ENCODE data around the gene ECE1. TPM values are rescaled to one million over a fixed set of nuclear protein-coding genes. Genes with fewer than 3 reads are reported as not detected.

Gene ECE1
- total and polyA plus RNA-seq, 9 donors, result 18.0 to 40.0 (median 33.0) TPM

GRCh38 chr1:21268281-21269239 is 21.7 kb downstream of the ECE1 start:
- Histone ChIP-seq H3K27me3 (ENCODE audit: control insufficient read depth, insufficient read depth, low read length) (no peaks in the 10 kb centered on the region), H3K4me1 (ENCODE audit: control insufficient read depth, insufficient read depth, low read length) (peaks cover 11% of the 10 kb centered on the region), H3K27ac (ENCODE audit: low read length) (no peak overlapping the region), H3K4me3 (ENCODE audit: low read length) (no peak overlapping the region), H3K36me3 (ENCODE audit: control insufficient read depth, insufficient read depth, low read length) (peaks cover 43% of the 10 kb centered on the region), H3K9me3 (replicated peaks; ENCODE audit: control insufficient read depth, low read depth, low read length) (no peaks in the 10 kb centered on the region)
- DNase-seq, result no peak
- WGBS (ENCODE audit: insufficient coverage), result 77% methylated on average over 14 of the region's 17 CpGs

GRCh38 chr1:21267191-21268077 is 22.8 kb downstream of the ECE1 start:
- no peak overlapping the region for H3K27ac ChIP-seq (ENCODE audit: low read length)
- H3K36me3 ChIP-seq (ENCODE audit: control insufficient read depth, insufficient read depth, low read length), result peaks cover 40% of the 10 kb centered on the region
- H3K9me3 ChIP-seq (replicated peaks; ENCODE audit: control insufficient read depth, low read depth, low read length), result no peaks in the 10 kb centered on the region
- H3K27me3 ChIP-seq (ENCODE audit: control insufficient read depth, insufficient read depth, low read length), result no peaks in the 10 kb centered on the region
- 90% methylated on average over 7 of the region's 16 CpGs for WGBS (ENCODE audit: insufficient coverage)
- DNase-seq, result no peak
- peaks cover 19% of the 10 kb centered on the region for H3K4me1 ChIP-seq (ENCODE audit: control insufficient read depth, insufficient read depth, low read length)
- no peak overlapping the region for H3K4me3 ChIP-seq (ENCODE audit: low read length)

GRCh38 chr1:21266119-21266774 is 24.0 kb downstream of the ECE1 start:
- H3K4me1 ChIP-seq (ENCODE audit: control insufficient read depth, insufficient read depth, low read length), result peaks cover 31% of the 10 kb centered on the region
- peaks cover 33% of the 10 kb centered on the region for H3K36me3 ChIP-seq (ENCODE audit: control insufficient read depth, insufficient read depth, low read length)
- WGBS (ENCODE audit: insufficient coverage), result 90% methylated on average over 7 of the region's 12 CpGs
- H3K4me3 ChIP-seq (ENCODE audit: low read length), result no peak overlapping the region
- no peaks in the 10 kb centered on the region for H3K27me3 ChIP-seq (ENCODE audit: control insufficient read depth, insufficient read depth, low read length)
- H3K9me3 ChIP-seq (replicated peaks; ENCODE audit: control insufficient read depth, low read depth, low read length), result no peaks in the 10 kb centered on the region
- no peak for DNase-seq
- H3K27ac ChIP-seq (ENCODE audit: low read length), result no peak overlapping the region

DNA sequence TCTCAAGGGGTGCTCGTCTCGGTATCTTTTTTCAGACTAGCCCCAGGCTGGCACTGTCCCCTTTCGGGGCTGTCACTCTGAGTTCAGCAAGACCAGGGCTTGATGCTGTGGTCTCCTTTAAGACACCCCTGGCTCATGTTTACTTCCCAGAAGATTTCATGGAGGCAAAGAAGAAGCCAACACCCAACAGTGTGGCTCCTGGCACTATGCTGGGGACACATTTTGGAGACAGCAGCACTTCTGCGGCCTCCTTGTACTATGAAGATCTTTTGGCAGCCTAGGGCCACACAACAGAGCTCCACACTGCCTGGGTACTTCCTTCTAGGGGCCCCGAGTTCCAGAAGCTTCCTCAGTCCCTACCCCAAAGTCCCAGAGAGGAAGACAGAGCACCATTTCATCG is 24.6 kb downstream of the ECE1 start:
- WGBS (ENCODE audit: insufficient coverage), result 82% methylated on average over 5 of the region's 6 CpGs
- no peaks in the 10 kb centered on the region for H3K27me3 ChIP-seq (ENCODE audit: control insufficient read depth, insufficient read depth, low read length)
- no peak for DNase-seq
- no peaks in the 10 kb centered on the region for H3K9me3 ChIP-seq (replicated peaks; ENCODE audit: control insufficient read depth, low read depth, low read length)
- H3K36me3 ChIP-seq (ENCODE audit: control insufficient read depth, insufficient read depth, low read length), result peaks cover 29% of the 10 kb centered on the region
- H3K27ac ChIP-seq (ENCODE audit: low read length), result no peak overlapping the region
- H3K4me3 ChIP-seq (ENCODE audit: low read length), result no peak overlapping the region
- H3K4me1 ChIP-seq (ENCODE audit: control insufficient read depth, insufficient read depth, low read length), result peaks cover 37% of the 10 kb centered on the region

GRCh38 chr1:21264898-21265297 is 25.4 kb downstream of the ECE1 start:
- WGBS (ENCODE audit: insufficient coverage), result 74% methylated on average over 2 of the region's 4 CpGs
- Histone ChIP-seq H3K9me3 (replicated peaks; ENCODE audit: control insufficient read depth, low read depth, low read length) (no peaks in the 10 kb centered on the region), H3K4me1 (ENCODE audit: control insufficient read depth, insufficient read depth, low read length) (peaks cover 44% of the 10 kb centered on the region), H3K36me3 (ENCODE audit: control insufficient read depth, insufficient read depth, low read length) (peaks cover 21% of the 10 kb centered on the region), H3K27me3 (ENCODE audit: control insufficient read depth, insufficient read depth, low read length) (no peaks in the 10 kb centered on the region), H3K4me3 (ENCODE audit: low read length) (no peak overlapping the region), H3K27ac (ENCODE audit: low read length) (no peak overlapping the region)
- DNase-seq, result no peak

GRCh38 chr1:21263653-21264225 is 26.5 kb downstream of the ECE1 start:
- no peaks in the 10 kb centered on the region for H3K27me3 ChIP-seq (ENCODE audit: control insufficient read depth, insufficient read depth, low read length)
- H3K9me3 ChIP-seq (replicated peaks; ENCODE audit: control insufficient read depth, low read depth, low read length), result no peaks in the 10 kb centered on the region
- no peak overlapping the region for H3K4me3 ChIP-seq (ENCODE audit: low read length)
- DNase-seq, result no peak
- peaks cover 19% of the 10 kb centered on the region for H3K36me3 ChIP-seq (ENCODE audit: control insufficient read depth, insufficient read depth, low read length)
- WGBS (ENCODE audit: insufficient coverage), result 77% methylated on average over 7 of the region's 11 CpGs
- H3K27ac ChIP-seq (ENCODE audit: low read length), result no peak overlapping the region
- peaks cover 44% of the 10 kb centered on the region for H3K4me1 ChIP-seq (ENCODE audit: control insufficient read depth, insufficient read depth, low read length)

DNA sequence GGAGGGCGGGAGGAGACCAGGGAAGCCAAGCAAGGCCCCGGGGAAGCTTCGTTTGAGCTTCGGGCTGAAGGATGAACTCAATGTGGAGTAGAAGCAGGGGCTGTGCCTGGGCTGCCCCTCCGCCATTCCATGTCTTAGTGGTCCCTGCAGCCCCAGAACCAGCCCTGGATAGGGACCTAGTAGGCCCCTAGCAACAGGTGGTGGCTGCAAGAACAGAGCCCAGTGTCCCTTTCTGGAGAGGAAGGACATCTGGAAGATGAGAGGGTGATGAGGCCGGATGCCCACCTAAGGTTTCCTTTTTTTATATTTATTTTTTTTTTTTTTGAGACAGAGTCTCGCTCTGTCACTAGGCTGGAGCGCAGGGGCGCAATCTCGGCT is 27.2 kb downstream of the ECE1 start:
- Histone ChIP-seq H3K4me3 (ENCODE audit: low read length) (no peak overlapping the region), H3K27ac (ENCODE audit: low read length) (peak overlapping the region; percentile 90), H3K9me3 (replicated peaks; ENCODE audit: control insufficient read depth, low read depth, low read length) (no peaks in the 10 kb centered on the region), H3K27me3 (ENCODE audit: control insufficient read depth, insufficient read depth, low read length) (no peaks in the 10 kb centered on the region), H3K36me3 (ENCODE audit: control insufficient read depth, insufficient read depth, low read length) (peaks cover 21% of the 10 kb centered on the region), H3K4me1 (ENCODE audit: control insufficient read depth, insufficient read depth, low read length) (peaks cover 41% of the 10 kb centered on the region)
- 80% methylated on average over 1 of the region's 10 CpGs for WGBS (ENCODE audit: insufficient coverage)
- no peak for DNase-seq

- peak overlapping the region; percentile 90 for H3K27ac ChIP-seq (ENCODE audit: low read length)
- H3K4me3 ChIP-seq (ENCODE audit: low read length), result no peak overlapping the region
- H3K9me3 ChIP-seq (replicated peaks; ENCODE audit: control insufficient read depth, low read depth, low read length), result no peaks in the 10 kb centered on the region
- no peaks in the 10 kb centered on the region for H3K27me3 ChIP-seq (ENCODE audit: control insufficient read depth, insufficient read depth, low read length)
- peaks cover 18% of the 10 kb centered on the region for H3K36me3 ChIP-seq (ENCODE audit: control insufficient read depth, insufficient read depth, low read length)
- WGBS (ENCODE audit: insufficient coverage), result 22% methylated on average over 18 of the region's 23 CpGs
- H3K4me1 ChIP-seq (ENCODE audit: control insufficient read depth, insufficient read depth, low read length), result peaks cover 40% of the 10 kb centered on the region
- DNase-seq, result peak; percentile 90
Observed at GRCh38 chr1:21262293-21263051, 27.8 kb downstream of the ECE1 start.

DNA sequence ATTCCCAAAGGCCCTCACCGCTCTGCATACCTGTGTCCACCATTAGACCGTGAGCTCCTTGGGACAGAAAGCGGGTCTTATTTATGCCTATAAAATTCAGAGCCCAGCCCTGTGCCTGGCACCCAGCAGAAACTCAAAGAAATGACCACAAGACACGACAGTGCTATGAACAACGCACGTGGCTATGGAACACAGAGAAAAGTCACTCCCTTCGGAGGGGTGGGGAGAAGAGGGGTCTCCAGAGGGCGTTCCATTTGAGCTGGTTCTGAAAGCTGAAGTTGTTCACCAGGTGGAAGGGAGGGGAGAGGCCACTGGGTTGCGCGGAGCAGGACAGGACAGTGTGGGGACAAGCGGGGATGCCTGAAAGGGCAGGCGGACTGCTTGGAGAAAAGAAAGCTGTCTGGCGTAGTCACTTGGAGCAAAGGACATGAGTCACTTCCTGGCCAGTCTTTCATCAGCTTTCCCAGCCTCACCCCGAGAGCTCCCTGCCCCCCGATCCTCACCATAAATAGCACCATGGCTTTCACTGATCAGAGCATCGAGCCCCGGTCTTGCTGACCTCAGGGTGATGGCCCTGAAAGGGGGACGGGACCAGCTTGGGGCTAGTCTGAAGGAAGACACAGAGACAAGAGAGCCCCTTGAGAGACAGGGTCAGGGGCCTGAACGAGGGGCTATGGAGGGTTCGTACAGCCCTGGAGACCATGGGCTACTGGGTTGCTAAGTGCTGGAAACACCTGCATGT is 28.5 kb downstream of the ECE1 start:
- Histone ChIP-seq H3K4me3 (ENCODE audit: low read length) (no peak overlapping the region), H3K9me3 (replicated peaks; ENCODE audit: control insufficient read depth, low read depth, low read length) (no peaks in the 10 kb centered on the region), H3K27ac (ENCODE audit: low read length) (peak overlapping the region; percentile 90), H3K27me3 (ENCODE audit: control insufficient read depth, insufficient read depth, low read length) (no peaks in the 10 kb centered on the region), H3K4me1 (ENCODE audit: control insufficient read depth, insufficient read depth, low read length) (peaks cover 40% of the 10 kb centered on the region), H3K36me3 (ENCODE audit: control insufficient read depth, insufficient read depth, low read length) (peaks cover 22% of the 10 kb centered on the region)
- peak; percentile 87 for DNase-seq
- WGBS (ENCODE audit: insufficient coverage), result 49% methylated on average over 12 of the region's 20 CpGs

Measured in muscle of leg (tissue), 11 donors.